HG02870 (cell line): ENCODE measurements around the gene ZNF385C.
"Not testable (repeated sequence)": the region's sequence is repeated elsewhere in the genome, so short reads cannot be mapped to it uniquely, and the experiment has no call there.

ENCODE experiments used
- ATAC-seq: cut with Tn5 transposase; IDR thresholded peaks from one replicate; pipeline ENCODE4 v1.9.1; 2021; ENCODE audit warnings: mild to moderate bottlenecking, moderate library complexity; ENCODE audit not compliant: unreplicated experiment

ZNF385C gene

GRCh38 chr17:42097691-42098631 lies at the start of gene ZNF385C:
Gene ZNF385C, minus strand, starts transcription at chr17:42098473. Its CDS starts 35,417 bp downstream, at chr17:42063056.
- no peak for ATAC-seq

- no peak for ATAC-seq
Observed at GRCh38 chr17:42146911-42147607, 48.8 kb upstream of the ZNF385C start.

GRCh38 chr17:42143138-42143537 lies 44.9 kb upstream of the ZNF385C start:
- ATAC-seq, result not testable (repeated sequence)

- ATAC-seq, result no peak
Observed at GRCh38 chr17:42142371-42142896, 44.2 kb upstream of the ZNF385C start.

GRCh38 chr17:42141382-42141781 lies 43.1 kb upstream of the ZNF385C start:
- ATAC-seq, result no peak

- ATAC-seq, result not testable (repeated sequence)
Observed at GRCh38 chr17:42140690-42141089, 42.4 kb upstream of the ZNF385C start.

GRCh38 chr17:42138749-42139492 lies 40.6 kb upstream of the ZNF385C start:
- no peak for ATAC-seq

- ATAC-seq, result no peak
Observed at GRCh38 chr17:42136654-42137051, 38.4 kb upstream of the ZNF385C start.

- no peak for ATAC-seq
Observed at GRCh38 chr17:42135664-42136653, 37.7 kb upstream of the ZNF385C start.

GRCh38 chr17:42135151-42135550 lies 36.9 kb upstream of the ZNF385C start:
- no peak for ATAC-seq

- no peak for ATAC-seq
Observed at GRCh38 chr17:42133461-42134041, 35.3 kb upstream of the ZNF385C start.

- no peak for ATAC-seq
Observed at GRCh38 chr17:42132941-42133340, 34.7 kb upstream of the ZNF385C start.

- no peak for ATAC-seq
Observed at GRCh38 chr17:42131981-42132432, 33.7 kb upstream of the ZNF385C start.

- ATAC-seq, result no peak
Observed at GRCh38 chr17:42131232-42131631, 33.0 kb upstream of the ZNF385C start.

GRCh38 chr17:42130310-42130936 lies 32.1 kb upstream of the ZNF385C start:
- no peak for ATAC-seq

- ATAC-seq, result no peak
Observed at GRCh38 chr17:42129109-42129837, 31.0 kb upstream of the ZNF385C start.

GRCh38 chr17:42127414-42127813 lies 29.1 kb upstream of the ZNF385C start:
- ATAC-seq, result no peak

GRCh38 chr17:42126836-42127235 lies 28.6 kb upstream of the ZNF385C start:
- no peak for ATAC-seq
